ENCODE results near the gene ABI1. TPM values are rescaled to one million over a fixed set of nuclear protein-coding genes. Genes with fewer than 3 reads are reported as not detected.
"Not testable (repeated sequence)": the region's sequence is repeated elsewhere in the genome, so short reads cannot be mapped to it uniquely, and the experiment has no call there.

ABI1 gene
- polyA plus RNA-seq, 3 donors = 13.9 to 22.8 (median 21.9) TPM

- 84 to 90% (median 86%) methylated on average over 7 of the region's 7 CpGs for WGBS, 3 donors
Observed at GRCh38 chr10:26810435-26811026, 50.2 kb downstream of the ABI1 start.

GRCh38 chr10:26809973-26810372 is 50.8 kb downstream of the ABI1 start:
- WGBS, 3 donors = 100% methylated on average over 1 of the region's 1 CpG
- no peak overlapping the region for H3K27ac ChIP-seq (ENCODE audit: low read depth, low read length)

More at GRCh38 chr10:26810435-26811026, 50.2 kb downstream of the ABI1 start:
- no peak overlapping the region for H3K27ac ChIP-seq (ENCODE audit: low read depth, low read length)

- no peak overlapping the region for H3K27ac ChIP-seq (ENCODE audit: low read depth, low read length)
- WGBS, 3 donors = 83 to 92% (median 89%) methylated on average over 4 of the region's 4 CpGs
Observed at GRCh38 chr10:26807532-26807931, 53.2 kb downstream of the ABI1 start.

- 63 to 79% (median 71%) methylated on average over 1 of the region's 1 CpG for WGBS, 3 donors
Observed at GRCh38 chr10:26806557-26806956, 54.2 kb downstream of the ABI1 start.

GRCh38 chr10:26805567-26806245 is 55.1 kb downstream of the ABI1 start:
- 67 to 73% (median 72%) methylated on average over 2 of the region's 2 CpGs for WGBS, 3 donors
- H3K27ac ChIP-seq (ENCODE audit: low read depth, low read length) = no peak overlapping the region

More at GRCh38 chr10:26806557-26806956, 54.2 kb downstream of the ABI1 start:
- H3K27ac ChIP-seq (ENCODE audit: low read depth, low read length) = no peak overlapping the region

GRCh38 chr10:26804418-26805393 is 56.1 kb downstream of the ABI1 start:
- 14 to 91% (median 86%) methylated on average over 4 of the region's 4 CpGs for WGBS, 3 donors
- H3K27ac ChIP-seq (ENCODE audit: low read depth, low read length) = no peak overlapping the region

GRCh38 chr10:26803849-26804248 is 56.9 kb downstream of the ABI1 start:
- H3K27ac ChIP-seq (ENCODE audit: low read depth, low read length) = no peak overlapping the region
- 90 to 91% (median 90%) methylated on average over 4 of the region's 4 CpGs for WGBS, 3 donors

- no peak overlapping the region for H3K27ac ChIP-seq (ENCODE audit: low read depth, low read length)
- 84 to 95% (median 94%) methylated on average over 3 of the region's 3 CpGs for WGBS, 3 donors
Observed at GRCh38 chr10:26802527-26802926, 58.2 kb downstream of the ABI1 start.

- no peak overlapping the region for H3K27ac ChIP-seq (ENCODE audit: low read depth, low read length)
- whole genome bisulfite sequencing, 3 donors = 77 to 89% (median 80%) methylated on average over 3 of the region's 3 CpGs
Observed at GRCh38 chr10:26801831-26802230, 58.9 kb downstream of the ABI1 start.

GRCh38 chr10:26801274-26801673 is 59.5 kb downstream of the ABI1 start:
- no peak overlapping the region for H3K27ac ChIP-seq (ENCODE audit: low read depth, low read length)
- 98 to 99% (median 98%) methylated on average over 8 of the region's 8 CpGs for WGBS, 3 donors

- WGBS, 3 donors = 95 to 99% (median 97%) methylated on average over 7 of the region's 7 CpGs
- H3K27ac ChIP-seq (ENCODE audit: low read depth, low read length) = no peak overlapping the region
Observed at GRCh38 chr10:26800468-26800867, 60.3 kb downstream of the ABI1 start.

- H3K27ac ChIP-seq (ENCODE audit: low read depth, low read length) = no peak overlapping the region
- 43 to 48% (median 45%) methylated on average over 4 of the region's 4 CpGs for WGBS, 3 donors
Observed at GRCh38 chr10:26799342-26799741, 61.4 kb downstream of the ABI1 start.

GRCh38 chr10:26798298-26798697 is 62.5 kb downstream of the ABI1 start:
- 87 to 96% (median 94%) methylated on average over 5 of the region's 5 CpGs for WGBS, 3 donors

GRCh38 chr10:26797340-26797739 is 63.4 kb downstream of the ABI1 start:
- no peak overlapping the region for H3K27ac ChIP-seq (ENCODE audit: low read depth, low read length)
- 94 to 97% (median 97%) methylated on average over 2 of the region's 2 CpGs for WGBS, 3 donors

More at GRCh38 chr10:26798298-26798697, 62.5 kb downstream of the ABI1 start:
- H3K27ac ChIP-seq (ENCODE audit: low read depth, low read length) = no peak overlapping the region

GRCh38 chr10:26792758-26793495 is 67.8 kb downstream of the ABI1 start:
- WGBS, 3 donors = 30 to 44% (median 38%) methylated on average over 2 of the region's 2 CpGs
- no peak overlapping the region for H3K27ac ChIP-seq (ENCODE audit: low read depth, low read length)

GRCh38 chr10:26790221-26790995 is 70.3 kb downstream of the ABI1 start:
- H3K27ac ChIP-seq (ENCODE audit: low read depth, low read length) = no peak overlapping the region
- 93 to 95% (median 93%) methylated on average over 4 of the region's 4 CpGs for WGBS, 3 donors

- WGBS, 3 donors = 95 to 98% (median 97%) methylated on average over 2 of the region's 2 CpGs
- H3K27ac ChIP-seq (ENCODE audit: low read depth, low read length) = not testable (repeated sequence)
Observed at GRCh38 chr10:26789779-26790178, 71.0 kb downstream of the ABI1 start.

GRCh38 chr10:26787362-26787761 is 73.4 kb downstream of the ABI1 start:
- H3K27ac ChIP-seq (ENCODE audit: low read depth, low read length) = no peak overlapping the region
- 97 to 98% (median 98%) methylated on average over 3 of the region's 3 CpGs for WGBS, 3 donors

Measured in adipose tissue (tissue), 3 donors.